NT2/D1 (cell line): ENCODE measurements around the gene TCL1A.

Source experiments
- SUZ12 ChIP-seq: IDR thresholded peaks from 2 replicates; pipeline ENCODE4 v1.6.1; 2011; ENCODE audit not compliant: insufficient read length, insufficient read depth; ENCODE audit errors: extremely low read depth
- ZNF274 ChIP-seq: IDR thresholded peaks from 2 replicates; pipeline ENCODE4 v1.6.1; 2011; ENCODE audit warnings: mild to moderate bottlenecking, low read depth, low read length

DNA sequence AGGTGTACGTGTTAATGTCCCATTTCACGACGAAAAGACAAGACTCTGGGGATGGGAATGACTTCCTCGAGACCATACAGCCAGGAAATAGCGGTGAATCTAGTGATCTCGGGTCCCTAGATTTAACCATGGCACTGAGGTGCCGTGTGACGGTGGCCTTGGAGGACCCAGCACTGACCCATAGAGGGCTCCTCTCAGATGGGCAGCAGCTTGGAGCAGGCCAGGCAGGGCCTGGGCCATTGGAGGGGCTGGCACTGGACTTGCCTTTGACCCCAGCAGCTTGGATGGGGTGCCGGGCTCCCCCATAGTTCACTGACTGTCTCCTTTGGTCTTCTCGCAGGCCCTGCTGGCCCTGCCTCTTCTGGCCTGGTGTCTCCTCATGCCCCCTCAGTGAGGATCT, 22.3 kb downstream of the TCL1A start:
- TF ChIP-seq ZNF274 = no peak
- no peak for TF ChIP-seq SUZ12
